Stimulated activated CD4-positive, alpha-beta T cell treated with anti-CD3 and anti-CD28 coated beads, Interleukin-12 subunit alpha, Interleukin-12 subunit beta, amount 100 ng/mL, for 48 hours (primary cell): ENCODE results near the gene GRK3.
"Not testable (repeated sequence)": the region's sequence is repeated elsewhere in the genome, so short reads cannot be mapped to it uniquely, and the experiment has no call there.

ENCODE experiments used
- DNase-seq, 3 donors: peaks; one replicate each; pipeline ENCODE4 v3.0.0-alpha.2; 2020; ENCODE audit warnings: low read depth in 2 of 3, low spot score in 1 of 3

The GRK3 gene

DNA sequence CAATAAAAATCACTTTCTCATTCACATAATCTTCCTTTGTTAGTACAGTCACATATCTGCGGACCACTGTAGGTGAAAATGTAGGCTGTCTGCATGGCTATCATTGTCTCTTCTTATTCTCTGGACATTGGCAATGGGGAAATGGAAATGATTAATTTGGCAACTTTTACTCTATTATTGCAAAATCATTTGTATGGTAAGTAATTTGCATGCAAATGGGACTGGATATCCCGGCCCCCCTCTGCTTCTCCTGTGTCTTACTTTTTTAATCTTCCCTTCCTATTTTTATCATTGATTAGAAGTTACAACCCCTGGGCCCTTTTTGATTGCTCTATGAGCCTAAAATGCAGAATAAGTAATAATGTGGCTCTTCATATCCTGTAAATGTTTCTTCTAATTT lies 6.0 kb downstream of the GRK3 start:
- no peak for DNase-seq

DNA sequence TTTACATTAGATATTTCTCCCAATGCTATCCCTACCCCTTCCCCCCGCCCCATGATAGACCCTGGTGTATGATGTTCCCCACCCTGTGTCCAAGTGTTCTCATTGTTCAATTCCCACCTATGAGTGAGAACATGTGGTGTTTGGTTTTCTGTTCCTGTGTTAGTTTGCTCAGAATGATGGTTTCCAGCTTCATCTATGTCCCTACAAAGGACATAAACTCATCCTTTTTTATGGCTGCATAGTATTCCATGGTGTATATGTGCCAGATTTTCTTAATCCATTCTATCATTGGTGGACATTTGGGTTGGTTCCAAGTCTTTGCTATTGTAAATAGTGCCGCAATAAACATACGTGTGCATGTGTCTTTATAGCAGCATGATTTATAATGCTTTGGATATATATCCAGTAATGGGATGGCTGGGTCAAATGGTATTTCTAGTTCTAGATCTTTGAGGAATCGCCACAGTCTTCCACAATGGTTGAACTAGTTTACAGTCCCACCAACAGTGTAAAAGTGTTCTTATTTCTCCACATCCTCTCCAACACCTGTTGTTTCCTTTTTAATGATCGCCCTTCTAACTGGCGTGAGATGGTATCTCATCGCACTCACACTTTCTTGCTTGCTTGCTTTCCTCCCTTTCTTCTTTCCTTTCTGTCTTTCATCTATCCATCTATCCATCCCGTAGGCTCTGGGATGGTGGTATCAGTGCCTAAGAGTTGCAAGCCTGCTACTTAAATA lies 7.7 kb downstream of the GRK3 start:
- not testable (repeated sequence) for DNase-seq

DNA sequence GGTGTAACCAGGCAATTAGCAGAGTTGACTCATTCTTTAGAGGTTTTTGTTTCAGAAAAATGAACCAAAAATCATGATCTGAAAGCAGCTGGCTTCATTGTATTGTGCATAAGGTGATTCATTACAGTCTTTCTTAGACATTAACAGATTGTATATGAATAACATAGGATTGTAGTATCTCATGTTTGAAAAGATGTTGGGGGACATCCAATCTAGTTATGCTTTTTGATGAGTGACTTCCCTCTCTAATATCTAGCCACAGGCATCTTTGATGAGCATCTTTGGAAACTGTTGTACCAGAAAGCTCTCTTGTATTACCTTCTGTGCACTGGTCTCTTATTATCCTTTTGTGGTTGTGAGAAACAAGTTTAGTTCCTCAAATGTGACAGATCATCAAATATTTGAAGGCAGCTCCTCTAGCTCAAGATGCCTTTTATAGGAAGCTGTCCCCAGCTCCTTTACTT lies 8.3 kb downstream of the GRK3 start:
- DNase-seq = no peak

DNA sequence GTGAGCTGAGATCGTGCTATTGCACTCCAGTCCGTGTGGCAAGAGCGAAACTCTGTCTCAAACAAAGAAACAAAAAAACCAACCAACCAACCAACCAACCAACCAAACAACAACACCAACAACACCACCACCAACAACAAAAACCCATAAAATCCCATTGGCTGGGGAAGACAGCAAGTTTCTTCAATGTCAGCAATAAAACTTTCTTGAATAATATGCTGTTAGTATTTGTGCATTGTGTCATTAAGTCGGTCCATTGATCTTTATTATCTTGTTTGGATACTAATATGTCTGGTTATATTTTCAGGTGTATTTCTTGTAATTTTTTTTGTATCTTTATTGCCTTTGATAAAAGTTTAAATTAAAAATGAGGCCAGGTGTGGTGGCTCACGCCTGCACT lies 9.4 kb downstream of the GRK3 start:
- no peak for DNase-seq

DNA sequence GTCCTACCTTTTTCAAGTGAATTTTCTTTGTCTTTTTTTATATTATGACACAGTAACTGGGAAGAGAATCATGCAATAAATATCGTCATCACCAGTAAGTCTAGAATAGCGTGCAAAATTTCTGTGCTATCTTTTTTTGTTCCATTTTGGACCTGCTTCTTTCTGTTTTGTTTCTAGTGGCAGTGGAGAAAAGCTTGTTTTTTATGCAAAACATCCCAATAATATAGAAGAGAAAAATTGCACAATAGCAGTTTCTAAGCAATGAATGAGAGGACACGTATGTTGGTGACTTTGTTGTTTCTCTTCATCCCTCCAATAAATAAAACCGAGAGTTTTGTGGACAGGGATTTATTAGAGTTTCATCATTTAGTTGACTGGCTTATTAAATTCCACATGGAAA lies 10.3 kb downstream of the GRK3 start:
- DNase-seq = no peak

DNA sequence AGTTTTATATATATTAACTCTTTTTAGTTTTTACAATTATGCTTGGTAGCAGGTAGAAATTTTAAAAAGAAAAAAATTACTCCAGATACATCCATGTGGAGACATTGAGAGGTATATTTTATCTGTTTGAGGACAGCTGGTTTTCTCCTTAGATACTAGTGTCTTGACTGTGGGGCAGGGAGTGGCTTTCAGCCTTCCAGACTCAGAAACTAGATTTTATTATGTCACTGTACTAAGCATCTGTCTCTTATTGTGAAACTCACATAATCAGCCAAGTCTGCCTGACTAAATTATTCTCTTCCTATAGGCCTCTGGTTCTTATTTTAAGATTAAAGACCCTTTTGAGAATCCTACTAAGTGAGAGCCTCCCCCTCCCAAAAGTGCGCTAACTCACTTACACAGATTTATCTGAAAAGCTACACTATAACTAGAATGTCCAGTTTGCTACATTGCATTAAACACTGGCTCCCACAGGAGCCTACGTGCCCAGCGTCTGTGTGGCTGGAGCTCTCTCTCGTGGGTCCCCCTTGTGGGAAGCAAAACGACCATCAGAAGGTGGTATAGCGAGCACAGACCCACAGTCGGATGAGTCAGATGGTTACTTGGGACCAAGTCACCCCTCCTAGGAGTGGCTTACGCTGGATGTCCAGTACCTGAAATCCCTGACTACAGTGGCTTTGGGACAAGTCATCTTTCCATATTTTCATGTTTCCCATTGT lies 11.4 kb downstream of the GRK3 start:
- not testable (repeated sequence) for DNase-seq

DNA sequence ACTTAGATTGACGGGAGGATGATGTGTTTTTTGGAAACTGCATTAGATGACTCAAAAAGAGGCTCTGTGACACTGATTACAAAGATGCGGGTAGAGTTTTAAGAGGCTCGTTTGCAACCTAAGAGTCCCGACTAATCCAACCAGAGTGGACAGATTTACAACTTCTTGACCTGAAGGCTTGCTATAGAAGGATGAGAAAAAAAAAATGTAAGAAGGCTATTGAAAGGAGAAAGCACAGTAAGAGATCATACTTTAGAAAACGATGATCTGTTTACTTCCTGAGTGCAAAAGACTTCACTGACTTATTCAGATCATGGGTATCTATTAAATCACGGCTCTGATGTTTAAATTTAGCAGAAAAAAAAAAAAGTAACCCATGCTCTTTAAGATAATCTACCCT lies 17.0 kb downstream of the GRK3 start:
- DNase-seq = not testable (repeated sequence)

DNA sequence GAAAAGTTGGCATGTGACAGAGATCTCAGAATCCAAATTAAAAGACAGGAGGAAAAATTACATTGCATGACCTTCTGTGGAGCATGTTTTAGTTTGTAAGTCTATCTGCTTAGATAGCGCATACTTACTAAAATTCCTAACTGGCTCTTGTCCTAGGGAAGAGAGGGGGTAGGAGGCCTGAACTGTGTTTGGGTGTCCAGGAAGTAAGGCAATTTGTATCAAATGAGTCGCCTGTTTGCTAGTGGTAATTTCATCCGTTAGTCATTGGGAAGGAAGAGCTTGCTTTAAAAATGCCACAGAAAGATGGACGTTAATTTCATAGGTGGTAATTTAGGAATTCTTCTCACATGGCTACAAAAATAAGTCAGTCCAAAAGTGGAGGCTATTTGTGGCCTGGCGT lies 18.5 kb downstream of the GRK3 start:
- no peak for DNase-seq

DNA sequence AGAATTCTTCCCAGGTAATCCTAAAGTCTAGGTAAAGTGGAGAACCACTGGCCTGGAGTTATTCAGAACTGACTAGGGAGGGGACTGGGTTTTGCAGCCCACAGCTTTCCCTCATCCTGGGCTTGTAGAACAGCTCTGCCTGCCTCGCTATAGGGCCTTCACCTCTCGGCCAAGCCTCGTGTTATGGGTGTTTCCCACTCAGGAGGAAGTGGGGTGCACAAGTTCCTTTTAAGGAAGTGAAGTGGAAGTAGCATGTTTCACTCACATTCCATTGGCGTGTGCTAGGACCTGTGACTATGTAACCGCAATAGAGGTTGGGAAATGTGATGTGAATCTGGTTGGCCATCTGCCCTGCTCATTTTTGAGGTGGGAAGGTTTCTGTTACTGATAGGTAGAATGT lies 20.5 kb downstream of the GRK3 start:
- DNase-seq = not testable (repeated sequence)

DNA sequence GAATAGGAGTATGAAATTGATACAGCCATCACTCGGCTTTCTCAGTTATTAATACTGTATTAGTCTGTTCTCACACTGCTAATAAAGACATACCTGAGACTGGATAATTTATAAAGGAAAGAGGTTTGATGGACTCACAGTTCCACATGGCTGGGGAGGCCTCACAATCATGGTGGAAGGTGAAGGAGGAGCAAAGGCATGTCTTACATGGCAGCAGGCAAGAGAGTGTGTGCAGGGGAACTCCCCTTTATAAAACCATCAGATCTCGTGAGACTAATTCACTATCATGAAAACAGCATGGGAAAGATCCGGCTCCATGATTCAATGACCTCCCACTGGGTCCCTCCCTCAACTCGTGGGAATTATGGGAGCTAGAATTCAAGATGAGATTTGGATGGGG lies 25.2 kb downstream of the GRK3 start:
- not testable (repeated sequence) for DNase-seq

DNA sequence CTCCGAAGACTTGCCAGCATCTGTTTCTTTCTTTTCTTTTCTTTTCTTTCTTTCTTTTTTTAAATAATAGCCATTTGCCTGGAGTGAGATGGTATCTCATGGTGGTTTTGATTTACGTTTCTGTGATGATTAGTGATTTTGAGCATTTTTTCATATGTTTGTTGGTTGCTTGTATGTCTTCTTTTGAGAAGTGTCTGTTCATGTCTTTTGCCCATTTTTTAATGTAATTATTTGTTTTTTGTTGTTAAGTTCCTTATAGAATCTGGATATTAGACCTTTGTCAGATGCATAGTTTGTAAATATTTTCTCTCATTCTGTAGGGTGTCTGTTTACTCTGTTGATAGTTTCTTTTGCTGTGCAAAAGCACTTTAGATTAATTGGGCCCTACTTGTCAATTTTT lies 28.8 kb downstream of the GRK3 start:
- not testable (repeated sequence) for DNase-seq

DNA sequence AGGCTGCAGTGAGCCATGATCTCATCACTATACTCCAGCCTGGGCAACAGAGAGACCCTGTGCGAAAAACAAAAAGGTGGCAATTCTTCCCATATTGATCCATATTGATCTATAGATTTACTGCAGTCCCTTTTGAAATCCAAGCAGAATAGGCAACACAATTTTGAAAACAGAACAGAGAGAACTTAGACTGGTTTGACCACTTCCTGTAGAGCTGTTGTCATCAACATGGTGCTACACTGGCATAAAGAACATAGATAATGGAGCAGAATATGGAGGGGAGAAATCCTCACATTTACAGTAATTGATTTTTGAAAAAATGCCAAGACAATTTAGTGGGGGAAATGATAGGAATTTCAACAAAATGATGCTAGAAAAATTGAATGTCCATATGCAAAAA lies 34.1 kb downstream of the GRK3 start:
- DNase-seq = no peak

DNA sequence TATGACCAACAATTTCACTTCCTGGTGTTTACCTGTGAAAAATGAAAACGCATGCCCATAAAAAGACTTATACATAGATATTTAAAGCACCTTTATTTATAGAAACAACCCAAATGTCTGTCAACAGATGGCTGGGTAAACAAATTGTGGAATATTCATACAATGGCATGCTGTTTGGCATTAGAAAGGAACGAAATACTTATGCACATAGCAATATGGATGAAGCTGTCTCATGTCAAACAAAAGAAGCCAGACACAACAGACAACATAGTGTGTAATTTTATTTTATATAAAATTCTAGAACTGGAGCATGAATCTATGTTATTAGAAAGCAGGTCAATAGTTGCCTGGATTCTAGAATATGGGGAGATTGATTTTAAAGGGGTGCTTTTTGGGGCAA lies 38.0 kb downstream of the GRK3 start:
- DNase-seq = no peak

DNA sequence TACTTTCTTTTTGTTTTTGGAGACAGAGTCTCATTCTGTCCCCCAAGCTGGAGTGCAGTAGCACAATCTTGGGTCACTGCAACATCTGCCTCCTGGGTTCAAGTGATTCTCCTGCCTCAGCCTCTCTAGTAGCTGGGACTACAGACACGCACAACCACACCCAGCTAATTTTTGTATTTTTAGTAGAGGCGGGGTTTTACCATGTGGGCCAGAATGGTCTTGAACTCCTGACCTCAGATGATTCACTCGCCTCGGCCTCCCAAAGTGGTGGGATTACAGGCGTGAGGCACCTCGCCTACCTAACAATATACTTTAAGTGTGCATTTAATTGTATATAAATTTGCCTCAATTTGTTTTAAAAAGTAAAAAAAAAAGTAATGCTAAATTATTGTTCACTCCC lies 38.4 kb downstream of the GRK3 start:
- DNase-seq = no peak

DNA sequence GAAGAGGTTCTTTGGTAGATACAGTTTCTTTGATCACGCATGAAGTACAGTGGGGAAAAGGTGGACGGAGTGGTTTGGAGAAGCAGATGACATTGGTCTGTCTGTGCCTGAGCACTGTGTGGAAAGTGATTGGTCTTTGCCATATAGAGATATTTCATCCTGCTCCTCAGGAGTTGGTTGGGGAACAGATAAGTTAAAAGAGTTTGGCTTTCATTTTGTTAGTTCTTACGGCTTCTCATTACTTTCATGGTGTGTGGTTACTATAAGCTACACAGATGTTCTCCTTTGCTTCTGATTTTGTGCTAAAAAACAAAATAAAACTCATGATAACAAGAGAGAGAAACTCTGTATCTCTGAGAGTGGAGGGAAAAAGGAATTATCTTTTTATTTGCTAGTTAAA lies 40.7 kb downstream of the GRK3 start:
- DNase-seq = not testable (repeated sequence)

DNA sequence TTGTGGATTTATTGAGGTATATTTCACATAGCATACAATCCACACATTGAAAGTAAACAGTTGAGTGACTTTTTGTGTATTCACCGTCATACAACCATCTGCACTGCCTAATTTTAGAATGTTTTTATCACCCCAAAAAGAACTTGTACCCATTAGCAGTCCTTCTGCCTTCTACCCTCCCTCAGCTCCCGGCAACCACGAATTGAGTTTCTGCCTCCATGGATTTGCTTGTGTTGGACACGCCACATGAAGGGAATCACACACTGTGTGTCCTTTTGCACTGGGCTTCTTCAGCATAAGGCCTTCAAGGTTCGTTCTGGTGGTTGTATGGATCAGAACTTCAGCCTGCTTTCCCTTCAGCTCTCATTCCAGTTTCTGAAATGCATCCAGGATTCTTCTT lies 41.1 kb downstream of the GRK3 start:
- DNase-seq = not testable (repeated sequence)

DNA sequence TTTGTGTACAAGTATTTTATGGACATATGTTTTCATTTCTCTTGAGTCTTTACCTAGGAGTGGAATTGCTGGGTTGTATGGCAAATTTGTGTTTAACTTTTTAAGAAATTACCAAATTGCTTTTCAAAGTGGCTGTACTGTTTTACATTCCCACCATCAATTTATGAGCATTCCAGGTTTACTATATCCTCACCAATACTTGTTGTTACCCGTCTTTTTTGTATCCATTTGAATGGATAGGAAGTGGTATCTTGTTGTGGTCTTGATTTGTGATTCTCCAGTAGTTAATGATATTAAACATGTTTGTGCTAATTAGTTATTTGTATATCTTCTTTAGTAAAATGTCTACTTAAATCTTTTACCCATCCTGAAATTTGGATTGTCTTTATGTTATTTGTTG lies 46.8 kb downstream of the GRK3 start:
- not testable (repeated sequence) for DNase-seq

DNA sequence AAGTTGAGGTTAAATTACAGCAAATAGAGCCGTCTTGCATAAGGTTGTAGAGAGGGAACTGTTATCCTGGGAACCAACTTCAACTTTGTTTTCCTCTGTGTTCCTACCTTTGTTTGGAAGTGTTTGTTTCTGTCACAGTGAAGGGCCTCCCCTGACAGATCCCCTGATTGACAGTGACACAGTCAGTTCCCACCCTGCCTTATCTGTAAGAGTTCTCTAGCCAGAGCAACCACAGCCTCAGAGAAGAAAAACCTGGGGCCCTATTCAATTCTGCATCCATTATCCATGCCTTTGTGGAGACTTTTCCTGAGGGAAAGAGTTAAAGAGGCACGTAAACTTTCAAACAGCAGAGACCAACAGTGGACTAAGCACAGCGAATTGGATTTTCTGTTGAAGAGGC lies 48.7 kb downstream of the GRK3 start:
- DNase-seq = not testable (repeated sequence)

DNA sequence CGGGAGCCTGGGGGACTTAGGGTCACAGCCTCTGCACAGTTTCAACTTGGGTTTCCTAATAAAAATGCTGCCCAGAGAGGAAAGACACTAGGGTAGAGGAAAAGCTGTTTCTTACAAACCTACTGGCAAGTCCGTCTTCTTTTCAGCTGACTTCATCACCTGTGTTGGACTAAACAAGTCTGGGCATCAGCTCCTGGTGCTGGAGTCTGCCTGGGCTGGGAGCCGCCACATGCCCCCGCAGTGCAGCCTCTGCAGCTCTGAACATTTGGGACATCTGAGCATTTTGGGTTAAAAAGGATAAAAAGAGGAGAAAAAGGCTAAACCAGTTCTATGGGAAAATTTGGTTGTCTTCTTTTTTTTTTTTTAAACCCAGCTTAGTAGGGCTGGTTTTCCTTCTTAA lies 49.1 kb downstream of the GRK3 start:
- DNase-seq = not testable (repeated sequence)

DNA sequence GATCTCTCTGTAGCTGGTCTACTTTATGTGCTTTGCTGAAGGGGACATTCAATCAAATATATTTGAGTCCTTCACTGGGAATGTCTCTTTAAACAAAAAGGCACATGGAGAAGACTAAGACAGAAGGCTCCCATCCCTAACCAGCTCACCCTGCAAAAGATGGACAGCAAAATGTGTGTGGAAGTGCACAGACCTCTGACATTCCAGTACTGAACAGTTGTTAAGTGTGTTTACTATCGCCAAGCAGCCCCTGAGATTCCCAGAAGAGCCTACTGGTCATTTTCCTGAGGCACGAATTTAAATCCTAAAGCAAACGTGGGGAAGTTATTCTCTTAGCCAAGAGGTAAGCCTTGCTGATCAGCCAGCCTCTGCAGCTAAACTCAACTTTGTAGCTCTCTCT lies 50.3 kb downstream of the GRK3 start:
- not testable (repeated sequence) for DNase-seq

DNA sequence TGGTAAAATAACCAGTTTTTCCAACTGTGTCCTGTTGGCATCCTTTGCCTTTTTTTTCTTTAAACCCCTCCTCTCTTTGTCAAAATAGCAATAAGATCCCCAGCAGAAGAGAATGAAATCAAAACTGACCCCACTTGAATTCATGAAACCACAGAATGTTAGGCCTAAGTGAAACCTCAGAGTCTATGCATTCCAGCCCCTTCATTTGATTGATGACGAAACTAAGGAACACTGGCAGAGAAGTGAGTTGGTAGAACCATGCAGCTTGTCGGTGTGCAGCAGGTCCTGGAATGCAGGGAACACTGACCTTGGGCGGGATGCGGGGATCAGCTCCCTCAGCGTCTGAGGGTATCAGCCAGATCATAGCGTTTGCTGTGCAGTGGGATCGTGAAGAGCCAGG lies 57.5 kb downstream of the GRK3 start:
- no peak for DNase-seq

DNA sequence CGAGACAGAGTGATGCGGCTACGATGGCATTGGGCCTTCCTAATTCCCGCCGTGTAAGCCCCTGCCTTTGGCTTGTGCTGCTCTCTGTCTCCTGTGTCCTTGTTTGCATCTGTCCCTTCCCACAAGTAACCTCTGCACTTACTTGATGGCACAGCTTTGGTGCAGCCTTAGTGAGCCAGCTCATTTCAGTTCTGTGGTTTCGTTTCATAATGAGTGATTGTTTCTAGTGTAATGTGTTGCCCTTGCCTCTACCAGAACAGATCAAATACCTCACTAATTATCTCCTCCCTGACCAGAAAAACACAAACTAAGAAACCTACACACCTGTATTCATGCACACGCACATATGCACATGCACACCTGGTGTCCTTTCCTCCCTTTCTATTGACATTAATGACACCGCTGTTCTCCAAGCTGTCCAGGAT lies 58.8 kb downstream of the GRK3 start:
- peak in 1 of 3 donors; percentile 9 for DNase-seq

DNA sequence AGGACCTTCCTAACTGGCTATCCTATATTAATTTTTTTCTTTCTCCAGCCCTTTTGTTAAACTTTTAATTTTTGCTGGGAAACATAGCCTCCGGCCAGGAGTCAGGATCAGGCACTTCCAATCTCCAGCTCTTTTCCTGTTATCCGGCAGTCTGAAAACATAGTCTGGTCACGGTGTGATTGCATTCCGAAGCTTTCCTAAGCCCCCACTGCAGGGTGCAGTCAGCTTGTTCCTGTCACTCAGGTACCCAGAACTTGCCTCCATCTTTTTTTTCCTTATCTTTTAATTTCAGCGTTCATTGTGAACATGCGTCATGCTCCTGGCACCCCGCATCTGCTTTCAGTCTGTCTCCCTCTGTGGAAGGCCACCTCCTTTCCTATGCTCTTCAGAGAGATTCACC lies 59.4 kb downstream of the GRK3 start:
- no peak for DNase-seq
